ENCODE results near the gene MESD. TPM values are rescaled to one million over a fixed set of nuclear protein-coding genes. Genes with fewer than 3 reads are reported as not detected.

Gene MESD
- total and polyA plus RNA-seq, 9 of the 15 experiments (the other 6 are each of a cell fraction or from before 2014, with no cell fraction given): 11.3 to 39.7 (median 22.8) TPM

- DNase-seq (ENCODE audit: extremely low read depth in 1 of 4, low spot score in 3 of 4) (no peak), ATAC-seq (no peak), FAIRE-seq (no peak)
- Histone ChIP-seq H4K20me1 (replicated peaks; ENCODE audit: control insufficient read depth, insufficient read depth, low read length) (no peaks in the 10 kb centered on the region), H3K27ac (ENCODE audit: extremely low read depth, low read depth, low read length) (no peak overlapping the region), H3K9ac (ENCODE audit: insufficient read depth in 1 of 2, low read depth in 2 of 2, low read length in 2 of 2) (no peak overlapping the region), H3K4me3 (no peak overlapping the region), H3K79me2 (ENCODE audit: control insufficient read depth, insufficient read depth, low read length) (no peaks in the 10 kb centered on the region), H3K9me1 (ENCODE audit: control insufficient read depth, insufficient read depth, low read length) (no peaks in the 10 kb centered on the region), H3K9me3 (replicated peaks; ENCODE audit: control insufficient read depth, insufficient read depth, low read depth, low read length) (no peaks in the 10 kb centered on the region), H3K4me2 (ENCODE audit: insufficient read depth, low read length) (no peak overlapping the region), H3K27me3 (ENCODE audit: control insufficient read depth in 2 of 2, insufficient read depth in 2 of 2, low read length in 2 of 2) (no peaks in the 10 kb centered on the region), H3K4me1 (replicated peaks in 1 of 2; ENCODE audit: control insufficient read depth in 2 of 2, insufficient read depth in 2 of 2, low read length in 2 of 2) (peaks cover 4 to 17% of the 10 kb centered on the region in 2 experiments; a peak in 3 of 5 replicates), H3K36me3 (ENCODE audit: control insufficient read depth, insufficient read depth, low read length) (no peaks in the 10 kb centered on the region; the same call in 2 of the 3 replicates), H2AFZ (ENCODE audit: low read depth, low read length) (no peak overlapping the region)
- BruUV-seq (replicated peaks): no TSS peak
- 49% methylated on average over 2 of the region's 2 CpGs for WGBS (ENCODE audit: insufficient coverage, low coverage, missing lambda C conversion rate)
- POLR2A ChIA-PET: interaction anchor here (0.8 kb wide), 1 partner anchor 20 kb away, joined by 4 read pairs; no protein-coding TSS in a partner anchor
- in situ Hi-C loops (cut with MboI): no loop called here
- CTCF ChIA-PET (ENCODE audit: low intra/inter-chr PET ratio): no interaction called here
- intact Hi-C loops (cut with micrococcal nuclease): no loop called here
- TF ChIP-seq MTA1 (IDR thresholded peaks at IDR 0.05; ENCODE audit: borderline replicate concordance): no peak
- TF ChIP-seq MIER1 (IDR thresholded peaks at IDR 0.05; ENCODE audit: low read depth): no peak
- no peak for TF ChIP-seq ZNF407 (IDR thresholded peaks at IDR 0.05; ENCODE audit: low read depth)
- TF ChIP-seq ZNF740 (CRISPR knock-in tag; IDR thresholded peaks at IDR 0.05): no peak
- TF ChIP-seq ZNF740 (tag; IDR thresholded peaks at IDR 0.05): no peak
- no peak for TF ChIP-seq ZKSCAN8 (CRISPR knock-in tag; IDR thresholded peaks at IDR 0.05)
- TF ChIP-seq BRF1 (IDR thresholded peaks at IDR 0.05; ENCODE audit: borderline replicate concordance, extremely low read depth, insufficient read length): no peak
- no peak for TF ChIP-seq NR2F6 (CRISPR knock-in tag; IDR thresholded peaks at IDR 0.05)
- TF ChIP-seq ADNP (tag; IDR thresholded peaks at IDR 0.05): no peak
- TF ChIP-seq CCNT2 (IDR thresholded peaks at IDR 0.05; ENCODE audit: borderline replicate concordance, extremely low read depth, insufficient read length, low read depth, low read length): no peak
- TF ChIP-seq MXI1 (IDR thresholded peaks at IDR 0.05; ENCODE audit: low read depth, low read length): no peak
- no peak for TF ChIP-seq GABPB1 (CRISPR knock-in tag; IDR thresholded peaks at IDR 0.05)
- TF ChIP-seq SETDB1 (IDR thresholded peaks at IDR 0.05; ENCODE audit: low read length): no peak
These were observed 31.6 kb downstream of the MESD start for GRCh38 chr15:80957976-80958375.
